K562 (cell line): Measurements from ENCODE around the gene FGFBP2. TPM values are rescaled to one million over a fixed set of nuclear protein-coding genes. Genes with fewer than 3 reads are reported as not detected.

Experiments used
- ATAC-seq: fragments of 200-7000 bp; cut with Tn5 transposase; 3 replicates; pipeline ENCODE4 v1.9.1; 2020; ENCODE audit warnings: moderate library complexity
- BruUV-seq: library from RNA; stranded (reverse); fragments of 400-500 nt; replicated peaks from 2 replicates; lab custom pipeline; 2021; lab: Mats Ljungman, UMichigan
- CTCF ChIA-PET: fragments of 300-600 bp; formaldehyde crosslinking; extraction: SDS; loops from one replicate; lab custom pipeline; 2021; ENCODE audit warnings: low intra/inter-chr PET ratio; lab: Yijun Ruan, JAX
- POLR2A ChIA-PET: fragments of 300-600, 350-650 bp; sonication (Branson Sonifier 250); formaldehyde crosslinking; extraction: SDS; loops from one replicate; lab custom pipeline; 2021; ENCODE audit warnings: antibody characterized with exemption, inconsistent platforms; lab: Yijun Ruan, JAX
- DNase-seq, 4 experiments: peaks; one replicate each; pipeline versions ENCODE4 v3.0.0 to v3.0.0-alpha.2; 2011 to 2018; ENCODE audit warnings: low spot score in 3 of 4, mixed read lengths in 3 of 4; ENCODE audit errors: extremely low read depth in 1 of 4
- FAIRE-seq: peaks from 2 replicates; lab custom pipeline; 2011; peaks lifted over from hg19 to GRCh38; lab: Jason Lieb, UNC
- H2AFZ ChIP-seq: 2 replicates; pipeline ENCODE4 v1.6.0; 2011; ENCODE audit warnings: low read depth, low read length, control low read depth, inconsistent platforms
- H3K27ac ChIP-seq: fragments of 200-600 bp; 3 replicates; pipeline ENCODE4 v1.8.0; 2011; ENCODE audit warnings: low read depth, mild to moderate bottlenecking, control low read depth, inconsistent platforms, low read length, moderate library complexity, mixed read lengths; ENCODE audit errors: extremely low read depth
- H3K27me3 ChIP-seq, 2 experiments: fragments of 300-600 bp in 1 of 2; 2 replicates in 1 of 2; 3 replicates in 1 of 2; pipeline versions ENCODE4 v1.6.0 to v1.8.0; 2011; ENCODE audit warnings: inconsistent platforms in 2 of 2, low read length in 2 of 2, mild to moderate bottlenecking in 1 of 2, mixed read lengths in 1 of 2, moderate library complexity in 1 of 2; ENCODE audit not compliant: control insufficient read depth in 2 of 2, insufficient read depth in 2 of 2
- H3K36me3 ChIP-seq: fragments of 300-600 bp; 3 replicates; pipeline ENCODE4 v1.8.0; 2011; ENCODE audit warnings: mild to moderate bottlenecking, low read length, inconsistent platforms; ENCODE audit not compliant: control insufficient read depth, insufficient read depth
- H3K4me1 ChIP-seq, 2 experiments: fragments of 200-600 bp in 1 of 2; replicated peaks in 1 of 2; 2 replicates in 1 of 2; 3 replicates in 1 of 2; pipeline versions ENCODE4 v1.5.1 to v1.8.0; 2011; ENCODE audit warnings: inconsistent platforms in 2 of 2, low read length in 2 of 2, mild to moderate bottlenecking in 1 of 2, mixed read lengths in 1 of 2, moderate library complexity in 1 of 2; ENCODE audit not compliant: control insufficient read depth in 2 of 2, insufficient read depth in 2 of 2
- H3K4me2 ChIP-seq: 2 replicates; pipeline ENCODE4 v1.6.1; 2011; ENCODE audit warnings: low read length, control low read depth, inconsistent platforms, mixed read lengths; ENCODE audit not compliant: insufficient read depth
- H3K4me3 ChIP-seq: fragments of 200-600 bp; sonication (generic), shearing (Covaris generic); 2 replicates; pipeline ENCODE4 v1.5.1; 2016; ENCODE audit warnings: control low read depth, inconsistent platforms
- H3K79me2 ChIP-seq: fragments of 200-600 bp; 3 replicates; pipeline ENCODE4 v1.8.0; 2011; ENCODE audit warnings: low read length, inconsistent platforms; ENCODE audit not compliant: control insufficient read depth, insufficient read depth
- H3K9ac ChIP-seq, 2 experiments: 2 replicates each; pipeline versions ENCODE4 v1.6.0 to v1.6.1; 2011; ENCODE audit warnings: low read depth in 2 of 2, low read length in 2 of 2, control low read depth in 1 of 2, inconsistent platforms in 1 of 2, mild to moderate bottlenecking in 1 of 2, mixed read lengths in 1 of 2; ENCODE audit not compliant: insufficient read depth in 1 of 2
- H3K9me1 ChIP-seq: one replicate; pipeline ENCODE4 v1.6.0; 2011; ENCODE audit warnings: inconsistent platforms, mild to moderate bottlenecking, low read length, moderate library complexity; ENCODE audit not compliant: control insufficient read depth, insufficient read depth
- H3K9me3 ChIP-seq: replicated peaks from 2 replicates; pipeline ENCODE4 v1.5.1; 2011; ENCODE audit warnings: low read depth, low read length, inconsistent platforms; ENCODE audit not compliant: control insufficient read depth, insufficient read depth
- H4K20me1 ChIP-seq: replicated peaks from 2 replicates; pipeline ENCODE4 v1.6.1; 2011; ENCODE audit warnings: low read length, inconsistent platforms, mixed read lengths; ENCODE audit not compliant: control insufficient read depth, insufficient read depth
- EP300 ChIP-seq: IDR thresholded peaks from 2 replicates; pipeline ENCODE4 v1.6.1; 2012; ENCODE audit warnings: low read length, improper control_type of control experiment
- ETV1 ChIP-seq: fragments of 450-650 bp; conservative IDR thresholded peaks from 2 replicates; pipeline ENCODE4 v1.6.1; 2016; ENCODE audit warnings: missing genetic modification characterization, control low read depth, low read depth, missing compliant biosample characterization
- FOXA1 ChIP-seq: fragments of 450-650 bp; IDR thresholded peaks from 2 replicates; pipeline ENCODE4 v1.6.1; 2016; ENCODE audit warnings: mild to moderate bottlenecking, borderline replicate concordance
- HDGF ChIP-seq: fragments of 450-650 bp; IDR thresholded peaks from 2 replicates; pipeline ENCODE4 v1.6.1; 2016
- KLF10 ChIP-seq: fragments of 250-450 bp; sonication (Bioruptor Pico); IDR thresholded peaks from 2 replicates; pipeline ENCODE4 v1.6.1; 2021; ENCODE audit warnings: matching md5 sums
- MTF1 ChIP-seq: fragments of 250-450 bp; sonication (Bioruptor Pico); IDR thresholded peaks from 2 replicates; pipeline ENCODE4 v1.9.0; 2021; ENCODE audit warnings: moderate library complexity, mild to moderate bottlenecking, inconsistent platforms, borderline replicate concordance
- SNRNP70 ChIP-seq: fragments of 200-400 bp; formaldehyde crosslinking; optimal IDR thresholded peaks from 2 replicates; pipeline ENCODE3; 2017; ENCODE audit warnings: low read depth, low read length
- TCF7 ChIP-seq: sonication (generic); IDR thresholded peaks from 2 replicates; pipeline ENCODE4 v1.6.1; 2016; ENCODE audit warnings: antibody characterized with exemption, borderline replicate concordance
- ZFPM2 ChIP-seq: fragments of 250-450 bp; sonication (Bioruptor Pico); IDR thresholded peaks from 2 replicates; pipeline ENCODE4 v1.5.1; 2022; ENCODE audit warnings: mild to moderate bottlenecking
- ZNF23 ChIP-seq: fragments of 250-450 bp; sonication (Bioruptor Pico); IDR thresholded peaks from 2 replicates; pipeline ENCODE4 v1.4.0; 2020; ENCODE audit warnings: mild to moderate bottlenecking
- ZNF780A ChIP-seq: fragments of 250-450 bp; sonication (Bioruptor Pico); IDR thresholded peaks from 2 replicates; pipeline ENCODE4 v1.5.0; 2021; ENCODE audit warnings: mild to moderate bottlenecking
- WGBS: fragments of 100-300 bp; shearing (Covaris generic); methylation state at CpG from one replicate; pipeline ENCODE4 v1.1.6; 2016; ENCODE audit warnings: low coverage, mixed read lengths; ENCODE audit not compliant: insufficient coverage; ENCODE audit errors: missing lambda C conversion rate; 5-methylcytosine and 5-hydroxymethylcytosine counted together
- in situ Hi-C: fragments of 300-500 bp; cut with MboI; formaldehyde crosslinking; loops from 4 replicates; pipeline ENCODE4 v1.15.0; 2018; ENCODE audit warnings: inconsistent platforms, mixed read lengths
- intact Hi-C: fragments of 100-400 bp; cut with micrococcal nuclease; formaldehyde crosslinking; loops from 2 replicates; pipeline ENCODE4 v1.14.2; 2022
- polyA plus RNA-seq, 8 experiments: library from polyadenylated mRNA; depleted of rRNA in 4 of 8; stranded (reverse) in 5 of 8; unstranded in 3 of 8; fragments of >200 nt; fragmentation: Nextera tagmentation in 2 of 8; fragmentation: Illumina TruSeq in 1 of 8; extraction: Ambion mirVana in 2 of 8; extraction: Trizol in 1 of 8; gene quantifications; 2 replicates each; pipeline versions ENCODE4 v1.2.1 to v1.2.3, GENCODE V29; 2011 to 2014; ENCODE audit warnings: inconsistent platforms in 1 of 8, missing spikeins in 1 of 8
- total RNA-seq, 7 experiments: library from RNA; depleted of rRNA in 6 of 7; stranded (reverse); fragments of >200 nt in 6 of 7; fragmentation: Illumina TruSeq in 2 of 7; extraction: Trizol in 2 of 7; gene quantifications; 2 replicates each; pipeline versions ENCODE4 v1.2.1 to v1.2.3, GENCODE V29; 2011 to 2021; ENCODE audit warnings: low replicate concordance in 1 of 7
- TF ChIP-seq, protein P1 (sequence below): IDR thresholded peaks from 3 replicates; pipeline ENCODE4 v1.6.1; 2011; ENCODE audit warnings: borderline replicate concordance, mild to moderate bottlenecking, moderate library complexity; ENCODE audit not compliant: insufficient read length; ENCODE audit errors: extremely low read depth

FGFBP2 gene
- total and polyA plus RNA-seq, 9 of the 15 experiments (the other 6 are each of a cell fraction or from before 2014, with no cell fraction given) = not detected

DNA sequence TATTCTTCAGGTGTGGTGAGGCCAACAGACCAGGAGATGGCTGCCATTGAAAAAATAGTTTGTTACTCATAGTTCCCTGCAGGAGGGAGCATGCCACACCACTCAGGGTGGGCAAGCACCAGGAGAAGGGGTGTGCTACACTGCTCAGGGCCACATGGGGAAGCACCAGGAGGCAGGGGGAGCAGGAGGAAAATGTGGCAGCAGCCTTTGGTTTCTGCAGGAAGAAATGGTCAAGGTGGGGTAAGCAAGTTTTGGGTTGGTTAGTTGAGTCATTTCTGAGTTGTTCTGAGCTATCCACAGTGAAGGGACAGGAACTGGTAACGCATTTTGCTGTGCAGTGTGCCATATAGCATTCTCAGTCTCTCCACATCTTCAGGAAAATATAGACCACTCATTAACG is 48.2 kb downstream of the FGFBP2 start:
- CTCF ChIA-PET = no interaction called here
- no peak overlapping the region for H3K4me3 ChIP-seq
- H3K27ac ChIP-seq = no peak overlapping the region
- H4K20me1 ChIP-seq = no peaks in the 10 kb centered on the region
- H3K9ac ChIP-seq = no peak overlapping the region
- in situ Hi-C loops = no loop called here
- H3K36me3 ChIP-seq = no peaks in the 10 kb centered on the region
- no peaks in the 10 kb centered on the region for H3K9me1 ChIP-seq
- H3K79me2 ChIP-seq = no peaks in the 10 kb centered on the region
- WGBS = 6% methylated on average over 2 of the region's 2 CpGs
- peaks cover 0 to 8% of the 10 kb centered on the region in 2 experiments; a peak in 1 of 5 replicates for H3K27me3 ChIP-seq
- H3K9me3 ChIP-seq = no peaks in the 10 kb centered on the region
- no peak overlapping the region for H2AFZ ChIP-seq
- intact Hi-C loops = no loop called here
- FAIRE-seq (no peak), DNase-seq (no peak), ATAC-seq (no peak)
- BruUV-seq = no TSS peak
- POLR2A ChIA-PET = no interaction called here
- no peak overlapping the region for H3K4me2 ChIP-seq
- TF ChIP-seq, protein P1, sequence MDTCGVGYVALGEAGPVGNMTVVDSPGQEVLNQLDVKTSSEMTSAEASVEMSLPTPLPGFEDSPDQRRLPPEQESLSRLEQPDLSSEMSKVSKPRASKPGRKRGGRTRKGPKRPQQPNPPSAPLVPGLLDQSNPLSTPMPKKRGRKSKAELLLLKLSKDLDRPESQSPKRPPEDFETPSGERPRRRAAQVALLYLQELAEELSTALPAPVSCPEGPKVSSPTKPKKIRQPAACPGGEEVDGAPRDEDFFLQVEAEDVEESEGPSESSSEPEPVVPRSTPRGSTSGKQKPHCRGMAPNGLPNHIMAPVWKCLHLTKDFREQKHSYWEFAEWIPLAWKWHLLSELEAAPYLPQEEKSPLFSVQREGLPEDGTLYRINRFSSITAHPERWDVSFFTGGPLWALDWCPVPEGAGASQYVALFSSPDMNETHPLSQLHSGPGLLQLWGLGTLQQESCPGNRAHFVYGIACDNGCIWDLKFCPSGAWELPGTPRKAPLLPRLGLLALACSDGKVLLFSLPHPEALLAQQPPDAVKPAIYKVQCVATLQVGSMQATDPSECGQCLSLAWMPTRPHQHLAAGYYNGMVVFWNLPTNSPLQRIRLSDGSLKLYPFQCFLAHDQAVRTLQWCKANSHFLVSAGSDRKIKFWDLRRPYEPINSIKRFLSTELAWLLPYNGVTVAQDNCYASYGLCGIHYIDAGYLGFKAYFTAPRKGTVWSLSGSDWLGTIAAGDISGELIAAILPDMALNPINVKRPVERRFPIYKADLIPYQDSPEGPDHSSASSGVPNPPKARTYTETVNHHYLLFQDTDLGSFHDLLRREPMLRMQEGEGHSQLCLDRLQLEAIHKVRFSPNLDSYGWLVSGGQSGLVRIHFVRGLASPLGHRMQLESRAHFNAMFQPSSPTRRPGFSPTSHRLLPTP = no peak
- TF ChIP-seq SNRNP70 (no peak), TCF7 (no peak), FOXA1 (no peak), KLF10 (CRISPR knock-in tag) (no peak), EP300 (no peak), ZNF780A (CRISPR knock-in tag) (no peak), MTF1 (CRISPR knock-in tag) (no peak), ZNF23 (CRISPR knock-in tag) (no peak), ZFPM2 (no peak), HDGF (no peak), ETV1 (no peak)
- H3K4me1 ChIP-seq = no peaks in the 10 kb centered on the region
